Colonic mucosa (tissue), 4 donors: ENCODE results near the gene RCBTB2. TPM values are rescaled to one million over a fixed set of nuclear protein-coding genes. Genes with fewer than 3 reads are reported as not detected.
A peak's percentile ranks its signal among the peaks of the same experiment; 100 is the strongest.

Source experiments
- DNase-seq: peaks from one replicate; pipeline ENCODE4 v3.0.0-alpha.2; 2020
- H3K27ac ChIP-seq: fragments of 200-600 bp; one replicate; pipeline ENCODE4 v1.8.0; 2021
- H3K27me3 ChIP-seq: fragments of 200-600 bp; one replicate; pipeline ENCODE4 v1.8.0; 2021
- H3K36me3 ChIP-seq: fragments of 200-600 bp; one replicate; pipeline ENCODE4 v1.8.0; 2021
- H3K4me1 ChIP-seq: fragments of 200-600 bp; one replicate; pipeline ENCODE4 v1.8.0; 2021; ENCODE audit warnings: mild to moderate bottlenecking
- H3K4me3 ChIP-seq: fragments of 200-600 bp; one replicate; pipeline ENCODE4 v1.8.0; 2021
- H3K9ac ChIP-seq, 2 donors: one replicate each; pipeline ENCODE4 v1.7.0; 2013; ENCODE audit warnings: control low read depth in 2 of 2, low read depth in 2 of 2, low read length in 2 of 2
- H3K9me3 ChIP-seq: fragments of 200-600 bp; one replicate; pipeline ENCODE4 v1.8.0; 2021
- CTCF ChIP-seq: fragments of 200-600 bp; IDR thresholded peaks from one replicate; pipeline ENCODE4 v1.8.0; 2022; ENCODE audit warnings: antibody characterized with exemption, mild to moderate bottlenecking
- intact Hi-C: fragments of 100-400 bp; cut with DNase I; formaldehyde crosslinking; loops from one replicate; pipeline ENCODE4 v1.14.1; 2022
- total RNA-seq, 2 donors: library from RNA; stranded (reverse); fragmentation: NEBNext Ultra II Directional in 1 of 2; extraction: Animal tissue kit (Norgen Biotek cat#: 25700) in 1 of 2; gene quantifications; one replicate each; pipeline ENCODE4 v1.2.1, GENCODE V29; 2021
- donor health status: healthy.
- donor health status: DM: no; HTN: no; CAD: no.
- donor health status: DM: no; HTN: no; CAD: no.

RCBTB2 gene
- total RNA-seq, 2 donors from 2014 or later = 3.3 to 5.5 TPM

GRCh38 chr13:48579165-48579918, 46.5 kb upstream of the RCBTB2 start:
- H3K36me3 ChIP-seq = no peaks in the 10 kb centered on the region
- no peak overlapping the region for H3K9ac ChIP-seq
- H3K27me3 ChIP-seq = no peaks in the 10 kb centered on the region
- peak overlapping the region; percentile 48 for H3K27ac ChIP-seq
- no peaks in the 10 kb centered on the region for H3K4me1 ChIP-seq
- no peaks in the 10 kb centered on the region for H3K9me3 ChIP-seq
- TF ChIP-seq CTCF = no peak
- H3K4me3 ChIP-seq = no peak overlapping the region
- intact Hi-C loops = loop anchor here (10.0 kb wide), 1 partner anchor 175 kb away; no protein-coding TSS in a partner anchor
- peak; percentile 58 for DNase-seq

GRCh38 chr13:48578516-48579164, 45.8 kb upstream of the RCBTB2 start:
- H3K27ac ChIP-seq = peak overlapping the region; percentile 48
- intact Hi-C loops = loop anchor here (10.0 kb wide), 1 partner anchor 174 kb away; no protein-coding TSS in a partner anchor

GRCh38 chr13:48576448-48577010, 43.6 kb upstream of the RCBTB2 start:
- Histone ChIP-seq H3K27me3 (no peaks in the 10 kb centered on the region), H3K4me1 (no peaks in the 10 kb centered on the region), H3K9ac (no peak overlapping the region), H3K27ac (no peak overlapping the region), H3K36me3 (no peaks in the 10 kb centered on the region), H3K4me3 (no peak overlapping the region), H3K9me3 (no peaks in the 10 kb centered on the region)
- intact Hi-C loops = loop anchor here (10.0 kb wide), 1 partner anchor 172 kb away; no protein-coding TSS in a partner anchor
- no peak for DNase-seq
- TF ChIP-seq CTCF = no peak

More at GRCh38 chr13:48578516-48579164, 45.8 kb upstream of the RCBTB2 start:
- no peak for TF ChIP-seq CTCF
- H3K27me3 ChIP-seq = no peaks in the 10 kb centered on the region
- H3K4me3 ChIP-seq = no peak overlapping the region
- DNase-seq = no peak
- no peaks in the 10 kb centered on the region for H3K9me3 ChIP-seq
- H3K4me1 ChIP-seq = no peaks in the 10 kb centered on the region
- no peaks in the 10 kb centered on the region for H3K36me3 ChIP-seq
- H3K9ac ChIP-seq = no peak overlapping the region

GRCh38 chr13:48575031-48575430, 42.2 kb upstream of the RCBTB2 start:
- Histone ChIP-seq H3K36me3 (no peaks in the 10 kb centered on the region), H3K4me3 (no peak overlapping the region), H3K9me3 (no peaks in the 10 kb centered on the region), H3K4me1 (no peaks in the 10 kb centered on the region), H3K9ac (no peak overlapping the region), H3K27me3 (no peaks in the 10 kb centered on the region), H3K27ac (no peak overlapping the region)
- no peak for DNase-seq
- no peak for TF ChIP-seq CTCF
- intact Hi-C loops = loop anchor here (10.0 kb wide), 1 partner anchor 170 kb away; no protein-coding TSS in a partner anchor

- intact Hi-C loops = loop anchor here (10.0 kb wide), 1 partner anchor 169 kb away; no protein-coding TSS in a partner anchor
- H3K9ac ChIP-seq = no peak overlapping the region
- no peak overlapping the region for H3K4me3 ChIP-seq
- no peaks in the 10 kb centered on the region for H3K4me1 ChIP-seq
- H3K27ac ChIP-seq = no peak overlapping the region
- H3K36me3 ChIP-seq = no peaks in the 10 kb centered on the region
- no peak for TF ChIP-seq CTCF
- no peaks in the 10 kb centered on the region for H3K27me3 ChIP-seq
- no peaks in the 10 kb centered on the region for H3K9me3 ChIP-seq
- DNase-seq = no peak
Measured at GRCh38 chr13:48574041-48574796, 41.3 kb upstream of the RCBTB2 start.
